GM21717 (cell line): ENCODE measurements around the gene NBPF26.
"Not testable (repeated sequence)": the region's sequence is repeated elsewhere in the genome, so short reads cannot be mapped to it uniquely, and the experiment has no call there.

Experiments used
- ATAC-seq: cut with Tn5 transposase; IDR thresholded peaks from one replicate; pipeline ENCODE4 v1.9.1; 2021; ENCODE audit warnings: mild to moderate bottlenecking, moderate library complexity; ENCODE audit not compliant: unreplicated experiment

NBPF26 gene

DNA sequence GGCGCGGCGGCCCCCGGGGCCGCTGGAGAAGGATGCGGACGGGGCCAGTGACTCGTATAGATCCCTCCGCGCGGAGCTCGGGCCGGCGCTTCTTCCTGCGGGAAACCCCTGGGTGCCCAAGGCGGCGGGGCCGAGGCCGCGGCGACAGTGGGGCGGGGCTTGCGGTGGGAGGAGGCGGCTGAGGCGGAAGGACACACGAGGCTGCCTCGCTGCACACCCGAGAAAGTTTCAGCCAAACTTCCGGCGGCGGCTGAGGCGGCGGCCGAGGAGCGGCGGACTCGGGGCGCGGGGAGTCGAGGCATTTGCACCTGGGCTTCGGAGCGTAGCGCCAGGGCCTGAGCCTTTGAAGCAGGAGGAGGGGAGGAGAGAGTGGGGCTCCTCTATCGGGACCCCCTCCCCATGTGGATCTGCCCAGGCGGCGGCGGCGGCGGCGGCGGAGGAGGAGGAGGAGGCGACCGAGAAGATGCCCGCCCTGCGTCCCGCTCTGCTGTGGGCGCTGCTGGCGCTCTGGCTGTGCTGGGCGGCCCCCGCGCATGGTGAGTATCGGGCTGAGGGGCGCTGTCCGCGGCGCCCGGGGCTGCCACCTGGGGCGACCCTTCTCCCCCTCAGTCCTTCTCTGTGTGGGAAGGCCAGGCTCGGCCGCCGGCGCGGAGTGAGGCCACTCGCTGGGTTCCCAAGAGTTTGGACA is at the start of gene NBPF26:
TSS of gene NBPF26 (plus strand) at position 231 of the 688 bp plus-strand sequence.
- not testable (repeated sequence) for ATAC-seq

- ATAC-seq, result not testable (repeated sequence)
These were observed 43.5 kb upstream of the NBPF26 start for GRCh38 chr1:120680106-120680819.

DNA sequence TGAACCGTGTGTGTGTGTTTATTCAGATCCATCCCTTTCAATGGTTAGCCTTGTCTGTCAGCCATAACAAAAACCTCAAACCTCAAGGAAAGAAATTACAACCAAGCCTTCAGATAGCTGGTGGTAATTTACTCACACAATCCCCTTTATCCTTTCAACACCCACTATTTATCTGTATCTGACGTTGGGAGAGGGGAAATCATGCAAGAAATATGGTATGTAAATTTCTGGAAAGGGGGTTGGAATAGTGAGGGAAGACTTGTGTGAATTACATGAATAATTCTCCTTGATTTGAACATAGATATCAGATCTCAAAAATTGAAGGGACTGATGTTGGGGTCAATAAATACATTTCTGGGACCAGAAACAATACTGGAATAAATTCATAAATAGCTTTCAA is 42.8 kb upstream of the NBPF26 start:
- ATAC-seq, result not testable (repeated sequence)

GRCh38 chr1:120684397-120684796 is 39.3 kb upstream of the NBPF26 start:
- ATAC-seq, result not testable (repeated sequence)

GRCh38 chr1:120685622-120686021 is 38.1 kb upstream of the NBPF26 start:
- ATAC-seq, result not testable (repeated sequence)

DNA sequence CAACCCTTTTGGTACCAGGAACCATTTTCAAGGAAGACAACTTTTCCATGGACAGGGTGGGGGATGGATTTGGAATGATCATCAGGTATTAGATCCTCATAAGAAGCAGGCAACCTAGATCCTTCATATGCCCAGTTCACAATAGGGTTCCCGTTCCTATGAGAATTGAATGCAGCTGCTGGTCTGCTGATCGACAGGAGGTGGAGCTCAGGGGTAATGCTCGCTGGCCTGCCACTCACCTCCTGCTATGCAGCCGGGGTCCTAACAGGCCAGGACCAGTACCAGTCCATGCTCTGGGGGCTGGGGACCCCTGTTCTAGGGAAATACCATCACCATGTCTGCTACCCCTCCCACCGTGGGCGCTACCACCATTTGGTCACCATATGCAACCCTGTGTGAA is 36.5 kb upstream of the NBPF26 start:
- not testable (repeated sequence) for ATAC-seq

GRCh38 chr1:120700807-120701562 is 22.8 kb upstream of the NBPF26 start:
- ATAC-seq, result not testable (repeated sequence)

GRCh38 chr1:120723358-120723714 is 409 bp upstream of the NBPF26 start:
- ATAC-seq, result not testable (repeated sequence)

- not testable (repeated sequence) for ATAC-seq
These were observed 762 bp downstream of the NBPF26 start for GRCh38 chr1:120724507-120724906.

GRCh38 chr1:120728811-120729210 is 5.1 kb downstream of the NBPF26 start:
- ATAC-seq, result not testable (repeated sequence)

DNA sequence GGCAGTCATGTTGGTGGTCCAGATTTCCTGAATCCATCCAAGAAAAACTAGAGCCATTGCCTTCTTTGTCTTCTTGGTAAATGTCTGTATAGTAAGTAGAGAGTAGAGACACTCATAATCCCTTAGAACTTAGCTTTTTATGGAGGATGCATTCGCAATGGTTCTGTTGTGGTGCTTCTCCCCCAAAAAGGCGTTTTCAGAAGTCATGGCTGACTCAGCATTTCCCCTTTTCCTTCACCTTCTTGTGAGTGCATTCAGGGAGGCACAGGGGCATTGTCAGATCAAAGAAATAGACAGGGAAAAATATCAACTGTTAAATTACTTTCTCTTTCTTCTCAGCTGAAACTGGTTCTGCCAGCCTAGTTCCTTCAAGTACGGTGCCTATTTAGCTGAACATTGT is 45.3 kb downstream of the NBPF26 start:
- not testable (repeated sequence) for ATAC-seq

GRCh38 chr1:120805452-120805851 is 81.7 kb downstream of the NBPF26 start:
- ATAC-seq, result not testable (repeated sequence)

DNA sequence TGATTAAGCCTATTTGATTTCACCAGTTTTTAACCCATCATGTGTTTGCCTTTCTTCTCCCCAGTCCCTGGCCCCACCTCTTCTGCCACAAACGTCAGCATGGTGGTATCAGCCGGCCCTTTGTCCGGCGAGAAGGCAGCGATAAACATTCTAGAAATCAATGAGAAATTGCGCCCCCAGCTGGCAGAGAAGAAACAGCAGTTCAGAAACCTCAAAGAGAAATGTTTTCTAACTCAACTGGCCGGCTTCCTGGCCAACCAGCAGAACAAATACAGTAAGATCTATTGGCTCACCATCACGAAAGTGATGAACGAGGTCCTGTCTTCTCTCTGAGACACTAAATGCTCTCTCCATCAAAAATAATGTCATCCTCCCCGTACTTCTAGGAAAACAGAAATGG is 88.1 kb downstream of the NBPF26 start:
- not testable (repeated sequence) for ATAC-seq

- not testable (repeated sequence) for ATAC-seq
These were observed 101.3 kb downstream of the NBPF26 start for GRCh38 chr1:120825051-120825450.

GRCh38 chr1:120826623-120827022 is 102.9 kb downstream of the NBPF26 start:
- ATAC-seq, result not testable (repeated sequence)

DNA sequence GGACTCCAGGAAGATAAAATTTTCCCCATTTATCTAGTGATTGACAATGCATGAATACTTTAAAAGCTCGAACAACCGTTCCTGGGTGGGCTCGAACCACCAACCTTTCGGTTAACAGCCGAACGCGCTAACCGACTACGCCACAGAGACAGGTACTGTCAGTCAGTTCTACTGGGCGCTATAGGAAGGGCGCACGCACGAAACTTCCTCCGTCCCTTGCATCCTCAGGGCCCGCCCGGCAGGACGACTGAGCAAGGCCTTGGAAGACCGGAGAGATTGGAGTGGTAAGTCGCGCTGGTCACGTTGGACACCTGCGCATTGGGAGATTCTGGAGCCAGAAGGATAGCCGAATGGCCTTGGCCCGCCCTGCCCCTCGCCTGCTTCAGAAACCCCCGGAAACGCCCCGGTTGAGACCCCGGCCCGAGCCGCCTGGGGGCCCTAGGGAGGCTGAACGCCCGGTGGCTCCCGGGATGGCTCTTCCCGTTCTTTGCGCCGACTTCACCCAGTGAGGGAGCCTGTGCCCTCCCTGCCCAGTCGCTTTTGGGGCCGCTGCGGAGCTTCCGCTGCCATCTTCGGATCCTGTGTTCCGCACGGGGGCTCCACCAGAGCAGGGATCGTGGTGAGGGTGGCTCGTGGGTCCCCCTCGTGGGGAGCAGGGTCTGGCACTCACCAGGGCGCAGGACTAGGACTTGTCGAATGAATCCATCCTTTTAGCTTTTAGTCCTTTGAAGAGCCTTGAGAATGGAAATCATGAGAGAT is 120.6 kb downstream of the NBPF26 start:
- not testable (repeated sequence) for ATAC-seq

GRCh38 chr1:120844945-120845330 is 121.2 kb downstream of the NBPF26 start:
- ATAC-seq, result not testable (repeated sequence)

GRCh38 chr1:120849400-120850286 is 125.9 kb downstream of the NBPF26 start:
- ATAC-seq, result not testable (repeated sequence)

- ATAC-seq, result not testable (repeated sequence)
These were observed 126.5 kb downstream of the NBPF26 start for GRCh38 chr1:120850287-120850536.
